OCI-LY1 (cell line): ENCODE results near the gene QRICH1.

Experiments used
- H2AFZ ChIP-seq: fragments of 200-600 bp; sonication (generic), shearing (Covaris generic); 2 replicates; pipeline ENCODE4 v1.6.0; 2014; ENCODE audit warnings: antibody characterized with exemption, mild to moderate bottlenecking, low read length
- H3F3A ChIP-seq: fragments of 200-600 bp; sonication (generic), shearing (Covaris generic); 2 replicates; pipeline ENCODE4 v1.6.0; 2014; ENCODE audit warnings: mild to moderate bottlenecking, antibody characterized with exemption, low read length, moderate library complexity; ENCODE audit not compliant: insufficient read depth
- H3K27ac ChIP-seq: fragments of 200-600 bp; sonication (generic); 2 replicates; pipeline ENCODE4 v1.5.1; 2014; ENCODE audit warnings: low read length, mixed run types, mild to moderate bottlenecking, low read depth; ENCODE audit not compliant: poor library complexity, severe bottlenecking
- H3K27me3 ChIP-seq: fragments of 200-600 bp; sonication (generic); 2 replicates; pipeline ENCODE4 v1.6.0; 2014; ENCODE audit warnings: antibody characterized with exemption, mild to moderate bottlenecking, low read length, moderate library complexity; ENCODE audit not compliant: insufficient read depth
- H3K36me3 ChIP-seq: fragments of 200-600 bp; sonication (generic); 2 replicates; pipeline ENCODE4 v1.6.1; 2014; ENCODE audit warnings: mild to moderate bottlenecking, antibody characterized with exemption, low read length, moderate library complexity, mixed read lengths; ENCODE audit not compliant: insufficient read depth
- H3K4me1 ChIP-seq: fragments of 200-600 bp; sonication (generic); 2 replicates; pipeline ENCODE4 v1.5.1; 2014; ENCODE audit warnings: mild to moderate bottlenecking, low read length, moderate library complexity; ENCODE audit not compliant: insufficient read depth, severe bottlenecking
- H3K4me2 ChIP-seq: fragments of 200-600 bp; sonication (generic), shearing (Covaris generic); 2 replicates; pipeline ENCODE4 v1.6.1; 2014; ENCODE audit warnings: low read length
- H3K4me3 ChIP-seq: fragments of 200-600 bp; sonication (generic); 2 replicates; pipeline ENCODE4 v1.5.1; 2014; ENCODE audit warnings: low read length, low read depth, mild to moderate bottlenecking, mixed read lengths; ENCODE audit not compliant: poor library complexity, severe bottlenecking
- H3K79me2 ChIP-seq: fragments of 200-600 bp; shearing (Covaris generic); 2 replicates; pipeline ENCODE4 v1.6.1; 2016; ENCODE audit warnings: mixed run types, low read length, mixed read lengths; ENCODE audit not compliant: insufficient read depth
- H3K9ac ChIP-seq: fragments of 200-600 bp; sonication (generic), shearing (Covaris generic); 2 replicates; pipeline ENCODE4 v1.6.1; 2014; ENCODE audit warnings: mild to moderate bottlenecking, low read length, mixed read lengths
- H3K9me2 ChIP-seq: fragments of 200-600 bp; sonication (generic), shearing (Covaris generic); 2 replicates; pipeline ENCODE4 v1.6.1; 2014; ENCODE audit warnings: low read depth, mild to moderate bottlenecking, low read length, mixed read lengths
- H3K9me3 ChIP-seq: fragments of 200-600 bp; shearing (Covaris generic); 2 replicates; pipeline ENCODE4 v1.6.1; 2014; ENCODE audit warnings: low read length, mixed read lengths
- H4K20me1 ChIP-seq: fragments of 200-600 bp; sonication (generic), shearing (Covaris generic); 2 replicates; pipeline ENCODE4 v1.6.0; 2016; ENCODE audit warnings: mild to moderate bottlenecking, low read length; ENCODE audit not compliant: insufficient read depth
- EZH2 ChIP-seq: fragments of 200-600 bp; sonication (generic), shearing (Covaris generic); IDR thresholded peaks from 2 replicates; pipeline ENCODE4 v1.8.0; 2017; ENCODE audit warnings: borderline replicate concordance, mixed run types, mild to moderate bottlenecking, antibody characterized with exemption, low read length, moderate library complexity, mixed read lengths
- TF ChIP-seq, protein P1 (sequence below): fragments of 200-600 bp; sonication (generic), shearing (Covaris generic); IDR thresholded peaks from 2 replicates; pipeline ENCODE4 v1.5.1; 2017; ENCODE audit warnings: mild to moderate bottlenecking, antibody characterized with exemption, low read length, moderate library complexity, mixed read lengths

The QRICH1 gene, protein sequence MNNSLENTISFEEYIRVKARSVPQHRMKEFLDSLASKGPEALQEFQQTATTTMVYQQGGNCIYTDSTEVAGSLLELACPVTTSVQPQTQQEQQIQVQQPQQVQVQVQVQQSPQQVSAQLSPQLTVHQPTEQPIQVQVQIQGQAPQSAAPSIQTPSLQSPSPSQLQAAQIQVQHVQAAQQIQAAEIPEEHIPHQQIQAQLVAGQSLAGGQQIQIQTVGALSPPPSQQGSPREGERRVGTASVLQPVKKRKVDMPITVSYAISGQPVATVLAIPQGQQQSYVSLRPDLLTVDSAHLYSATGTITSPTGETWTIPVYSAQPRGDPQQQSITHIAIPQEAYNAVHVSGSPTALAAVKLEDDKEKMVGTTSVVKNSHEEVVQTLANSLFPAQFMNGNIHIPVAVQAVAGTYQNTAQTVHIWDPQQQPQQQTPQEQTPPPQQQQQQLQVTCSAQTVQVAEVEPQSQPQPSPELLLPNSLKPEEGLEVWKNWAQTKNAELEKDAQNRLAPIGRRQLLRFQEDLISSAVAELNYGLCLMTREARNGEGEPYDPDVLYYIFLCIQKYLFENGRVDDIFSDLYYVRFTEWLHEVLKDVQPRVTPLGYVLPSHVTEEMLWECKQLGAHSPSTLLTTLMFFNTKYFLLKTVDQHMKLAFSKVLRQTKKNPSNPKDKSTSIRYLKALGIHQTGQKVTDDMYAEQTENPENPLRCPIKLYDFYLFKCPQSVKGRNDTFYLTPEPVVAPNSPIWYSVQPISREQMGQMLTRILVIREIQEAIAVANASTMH

DNA sequence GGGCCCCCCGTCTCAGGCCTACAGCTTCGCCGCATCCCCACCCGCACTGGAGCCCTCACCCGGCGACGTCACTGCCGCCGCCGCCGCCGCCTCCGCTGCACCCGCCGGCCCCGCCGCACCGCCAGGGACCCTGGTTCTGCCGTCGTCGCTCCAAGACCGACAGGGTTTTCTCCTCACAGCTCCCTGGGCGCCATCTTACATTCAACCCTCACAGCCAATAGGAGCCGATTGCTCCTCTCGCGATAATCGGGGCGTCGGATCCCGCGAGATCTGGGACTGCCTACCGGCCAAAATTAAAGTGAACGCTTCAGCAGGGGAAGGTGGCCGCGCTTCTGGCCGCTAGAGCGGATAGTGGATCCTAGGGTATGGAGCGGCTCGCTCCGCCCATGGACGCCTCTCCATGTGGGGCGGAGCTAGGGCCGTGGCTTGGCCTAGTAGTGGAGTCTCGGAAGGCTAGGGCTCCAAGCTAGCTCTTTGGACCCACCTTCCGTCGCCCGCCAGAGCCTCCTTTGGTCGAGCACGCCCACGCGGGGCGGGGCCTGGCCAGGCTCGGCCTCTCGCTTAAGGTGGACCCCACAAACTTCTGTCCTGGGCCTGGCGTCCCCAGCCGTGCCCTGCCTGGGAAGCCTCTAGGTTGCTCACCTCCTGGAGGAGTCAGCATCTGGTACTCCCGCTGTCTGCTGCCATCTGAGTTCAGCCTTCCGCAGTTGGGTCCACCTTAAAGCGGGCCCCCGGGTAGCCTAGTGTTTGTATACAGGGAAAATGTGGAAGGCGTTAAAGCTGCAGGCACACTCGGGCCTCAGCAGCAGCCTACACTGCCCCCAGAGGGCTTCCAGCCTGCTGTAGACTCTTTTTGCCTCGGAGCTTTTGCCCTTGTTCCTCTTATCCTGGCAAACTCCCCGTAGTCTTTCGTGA is at the start of gene QRICH1:
QRICH1 (minus strand) TSS at position 219 of the 915 bp plus-strand sequence. CDS start 17,054 bp downstream, outside the sequence.
- Histone ChIP-seq H3F3A (no peaks in the 10 kb centered on the region), H3K9ac (peak within 1 kb of the TSS; percentile 93), H3K27me3 (no peaks in the 10 kb centered on the region), H3K4me2 (peak within 1 kb of the TSS; percentile 92), H3K4me3 (peak within 1 kb of the TSS; percentile 93), H3K9me2 (no peaks in the 10 kb centered on the region), H3K79me2 (peaks cover 40% of the 10 kb centered on the region), H3K27ac (peak within 1 kb of the TSS; percentile 88), H3K4me1 (peaks cover 25% of the 10 kb centered on the region), H2AFZ (no peak within 1 kb of the TSS), H4K20me1 (no peaks in the 10 kb centered on the region), H3K36me3 (peaks cover 48% of the 10 kb centered on the region), H3K9me3 (no peaks in the 10 kb centered on the region)
- TF ChIP-seq, protein P1, sequence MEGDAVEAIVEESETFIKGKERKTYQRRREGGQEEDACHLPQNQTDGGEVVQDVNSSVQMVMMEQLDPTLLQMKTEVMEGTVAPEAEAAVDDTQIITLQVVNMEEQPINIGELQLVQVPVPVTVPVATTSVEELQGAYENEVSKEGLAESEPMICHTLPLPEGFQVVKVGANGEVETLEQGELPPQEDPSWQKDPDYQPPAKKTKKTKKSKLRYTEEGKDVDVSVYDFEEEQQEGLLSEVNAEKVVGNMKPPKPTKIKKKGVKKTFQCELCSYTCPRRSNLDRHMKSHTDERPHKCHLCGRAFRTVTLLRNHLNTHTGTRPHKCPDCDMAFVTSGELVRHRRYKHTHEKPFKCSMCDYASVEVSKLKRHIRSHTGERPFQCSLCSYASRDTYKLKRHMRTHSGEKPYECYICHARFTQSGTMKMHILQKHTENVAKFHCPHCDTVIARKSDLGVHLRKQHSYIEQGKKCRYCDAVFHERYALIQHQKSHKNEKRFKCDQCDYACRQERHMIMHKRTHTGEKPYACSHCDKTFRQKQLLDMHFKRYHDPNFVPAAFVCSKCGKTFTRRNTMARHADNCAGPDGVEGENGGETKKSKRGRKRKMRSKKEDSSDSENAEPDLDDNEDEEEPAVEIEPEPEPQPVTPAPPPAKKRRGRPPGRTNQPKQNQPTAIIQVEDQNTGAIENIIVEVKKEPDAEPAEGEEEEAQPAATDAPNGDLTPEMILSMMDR = peak; percentile 63
- no peak for TF ChIP-seq EZH2

DNA sequence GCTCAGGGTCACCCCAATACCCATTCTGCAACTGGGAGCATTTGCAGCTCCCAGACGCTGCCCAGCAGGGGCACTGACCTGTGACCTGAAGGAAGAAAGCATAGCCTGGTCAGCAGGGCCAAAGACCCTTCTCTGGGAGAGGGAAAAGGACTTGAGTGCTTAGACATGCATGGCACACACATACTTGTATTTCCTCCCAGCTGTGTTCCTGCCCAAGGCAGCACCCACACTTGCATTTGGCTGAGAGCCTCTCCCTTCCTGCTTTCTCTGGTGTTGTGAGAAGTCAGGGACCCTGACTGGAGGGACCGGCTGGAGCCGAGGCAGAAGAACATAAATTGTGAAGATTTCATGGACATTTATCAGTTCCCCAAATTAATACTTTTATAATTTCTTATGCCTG is 46.2 kb upstream of the QRICH1 start:
- no peak overlapping the region for H3K27ac ChIP-seq
- H3F3A ChIP-seq = no peaks in the 10 kb centered on the region

More for the DNA sequence above, 46.2 kb upstream of the QRICH1 start:
- Histone ChIP-seq H3K27me3 (peaks cover 4% of the 10 kb centered on the region; the same call in 1 of the 2 replicates), H4K20me1 (no peaks in the 10 kb centered on the region), H2AFZ (no peak overlapping the region), H3K9ac (no peak overlapping the region), H3K9me2 (no peaks in the 10 kb centered on the region), H3K79me2 (no peaks in the 10 kb centered on the region), H3K9me3 (no peaks in the 10 kb centered on the region), H3K36me3 (no peaks in the 10 kb centered on the region), H3K4me3 (no peak overlapping the region), H3K4me2 (no peak overlapping the region), H3K4me1 (no peaks in the 10 kb centered on the region)
- TF ChIP-seq, protein P1 = no peak
- no peak for TF ChIP-seq EZH2
